Kidney (tissue), 14 donors: ENCODE measurements around the gene PTPDC1. TPM values are rescaled to one million over a fixed set of nuclear protein-coding genes. Genes with fewer than 3 reads are reported as not detected.

Experiments used
- DNase-seq, 5 donors: peaks; one replicate each; pipeline ENCODE4 v3.0.0-alpha.2; 2013 to 2020
- FAIRE-seq: peaks from 2 replicates; lab custom pipeline; 2012; peaks lifted over from hg19 to GRCh38; lab: Jason Lieb, UNC
- H3K27ac ChIP-seq, 2 donors: one replicate each; pipeline ENCODE4 v1.7.0; 2013; ENCODE audit warnings: low read depth in 2 of 2, low read length in 2 of 2, inconsistent platforms in 1 of 2
- H3K27me3 ChIP-seq: one replicate; pipeline ENCODE4 v1.7.1; 2013; ENCODE audit warnings: low read length, inconsistent platforms; ENCODE audit not compliant: control insufficient read depth, insufficient read depth
- H3K36me3 ChIP-seq, 3 donors: one replicate each; pipeline versions ENCODE4 v1.7.0 to v1.7.1; 2013; ENCODE audit warnings: low read length in 3 of 3, control low read depth in 1 of 3, inconsistent platforms in 1 of 3; ENCODE audit not compliant: insufficient read depth in 3 of 3, control insufficient read depth in 2 of 3
- H3K4me1 ChIP-seq, 3 donors: one replicate each; pipeline versions ENCODE4 v1.7.0 to v1.7.1; 2013; ENCODE audit warnings: low read length in 3 of 3, inconsistent platforms in 1 of 3, low read depth in 1 of 3; ENCODE audit not compliant: control insufficient read depth in 2 of 3, insufficient read depth in 2 of 3
- H3K4me3 ChIP-seq, 3 donors: one replicate each; pipeline versions ENCODE4 v1.7.0 to v1.8.1; 2013; ENCODE audit warnings: low read length in 3 of 3, control low read depth in 1 of 3, inconsistent platforms in 1 of 3
- H3K9ac ChIP-seq, 3 donors: one replicate each; pipeline versions ENCODE4 v1.7.0 to v1.7.1; 2013; ENCODE audit warnings: low read length in 3 of 3, control low read depth in 1 of 3, inconsistent platforms in 1 of 3
- H3K9me3 ChIP-seq, 3 donors: one replicate each; pipeline versions ENCODE4 v1.7.0 to v1.7.1; 2013; ENCODE audit warnings: low read length in 3 of 3, control low read depth in 1 of 3, inconsistent platforms in 1 of 3; ENCODE audit not compliant: control insufficient read depth in 2 of 3, insufficient read depth in 1 of 3
- CTCF ChIP-seq: IDR thresholded peaks from 3 replicates; pipeline ENCODE4 v1.5.1; 2012; ENCODE audit warnings: mild to moderate bottlenecking, moderate library complexity, borderline replicate concordance; ENCODE audit not compliant: insufficient read depth; ENCODE audit errors: extremely low read depth
- intact Hi-C: fragments of 100-400 bp; cut with DNase I; formaldehyde crosslinking; loops from one replicate; pipeline ENCODE4 v1.11.1; 2022
- polyA plus RNA-seq: library from polyadenylated mRNA; stranded (reverse); fragments of 350-450 nt; fragmentation: Illumina TruSeq; extraction: RNeasy Lipid Tissue Mini Kit (QIAGEN cat#74804); gene quantifications from one replicate; pipeline ENCODE4 v1.2.3, GENCODE V29; 2014; ENCODE audit warnings: low read depth, low replicate concordance; ENCODE audit not compliant: insufficient read depth
- total RNA-seq: library from RNA; stranded (reverse); fragmentation: NEBNext Ultra II Directional; extraction: Animal tissue kit (Norgen Biotek cat#: 25700); gene quantifications from one replicate; pipeline ENCODE4 v1.2.1, GENCODE V29; 2021
- donor health status: control.
- donor health status: control.
- donor health status: control.
- donor health status: control.
- donor health status: control.
- donor health status: DM: yes; HTN: yes; CAD: no.
- donor health status: Normal renal cell carcinoma (clear cell type).

PTPDC1 gene
- total and polyA plus RNA-seq, 2 donors from 2014 or later = 2.8 to 8.7 TPM

- TF ChIP-seq CTCF = no peak
- Histone ChIP-seq H3K27me3 (no peaks in the 10 kb centered on the region), H3K36me3 (no peaks in the 10 kb centered on the region), H3K27ac (no peak overlapping the region), H3K9me3 (no peaks in the 10 kb centered on the region), H3K9ac (no peak overlapping the region), H3K4me3 (no peak overlapping the region), H3K4me1 (peaks cover 0 to 6% (median 5%) of the 10 kb centered on the region in 3 donors)
- FAIRE-seq = no peak
- intact Hi-C loops = no loop called here
- no peak for DNase-seq
Observed at GRCh38 chr9:94080249-94080648, 4.0 kb upstream of the PTPDC1 start.

GRCh38 chr9:94081435-94081834 is 2.8 kb upstream of the PTPDC1 start:
- no peak overlapping the region for H3K9ac ChIP-seq
- TF ChIP-seq CTCF = no peak

GRCh38 chr9:94081864-94082463 is 2.3 kb upstream of the PTPDC1 start:
- Histone ChIP-seq H3K4me1 (peaks cover 0 to 6% (median 5%) of the 10 kb centered on the region in 3 donors), H3K27me3 (no peaks in the 10 kb centered on the region), H3K9ac (no peak overlapping the region), H3K36me3 (no peaks in the 10 kb centered on the region), H3K4me3 (no peak overlapping the region), H3K27ac (no peak overlapping the region), H3K9me3 (no peaks in the 10 kb centered on the region)
- TF ChIP-seq CTCF = no peak
- FAIRE-seq (no peak), DNase-seq (peak in 2 of 5 donors; percentile 48 to 72)
- intact Hi-C loops = no loop called here

More at GRCh38 chr9:94081435-94081834, 2.8 kb upstream of the PTPDC1 start:
- Histone ChIP-seq H3K36me3 (no peaks in the 10 kb centered on the region), H3K4me1 (peaks cover 0 to 6% (median 5%) of the 10 kb centered on the region in 3 donors), H3K4me3 (no peak overlapping the region), H3K27ac (no peak overlapping the region), H3K9me3 (no peaks in the 10 kb centered on the region), H3K27me3 (no peaks in the 10 kb centered on the region)
- FAIRE-seq (no peak), DNase-seq (no peak)
- intact Hi-C loops = no loop called here
